GM21515 (cell line): Measurements from ENCODE around the gene BAZ1B.
"Not testable (repeated sequence)": the region's sequence is repeated elsewhere in the genome, so short reads cannot be mapped to it uniquely, and the experiment has no call there.

Source experiments
- ATAC-seq: cut with Tn5 transposase; IDR thresholded peaks from one replicate; pipeline ENCODE4 v1.9.1; 2021; ENCODE audit not compliant: unreplicated experiment

BAZ1B gene

DNA sequence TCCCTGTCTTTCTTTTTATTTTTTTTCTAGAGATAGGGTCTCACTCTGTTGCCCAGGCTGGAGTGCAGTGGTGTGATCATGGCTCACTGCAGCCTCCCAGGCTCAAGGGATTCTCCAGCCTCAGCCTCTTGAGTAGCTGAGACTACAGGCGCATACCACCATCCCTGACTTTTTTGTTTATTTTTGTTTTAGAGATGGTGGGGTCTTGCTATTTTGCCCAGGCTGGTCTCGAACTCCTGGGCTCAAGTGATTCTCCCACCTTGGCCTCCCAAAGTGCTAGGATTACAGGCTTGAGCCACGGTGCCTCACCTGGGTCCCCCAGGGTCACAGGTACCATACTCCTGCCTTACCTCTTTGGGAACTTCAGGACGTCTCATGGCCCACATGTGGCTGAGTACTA is 91.6 kb downstream of the BAZ1B start:
- not testable (repeated sequence) for ATAC-seq

DNA sequence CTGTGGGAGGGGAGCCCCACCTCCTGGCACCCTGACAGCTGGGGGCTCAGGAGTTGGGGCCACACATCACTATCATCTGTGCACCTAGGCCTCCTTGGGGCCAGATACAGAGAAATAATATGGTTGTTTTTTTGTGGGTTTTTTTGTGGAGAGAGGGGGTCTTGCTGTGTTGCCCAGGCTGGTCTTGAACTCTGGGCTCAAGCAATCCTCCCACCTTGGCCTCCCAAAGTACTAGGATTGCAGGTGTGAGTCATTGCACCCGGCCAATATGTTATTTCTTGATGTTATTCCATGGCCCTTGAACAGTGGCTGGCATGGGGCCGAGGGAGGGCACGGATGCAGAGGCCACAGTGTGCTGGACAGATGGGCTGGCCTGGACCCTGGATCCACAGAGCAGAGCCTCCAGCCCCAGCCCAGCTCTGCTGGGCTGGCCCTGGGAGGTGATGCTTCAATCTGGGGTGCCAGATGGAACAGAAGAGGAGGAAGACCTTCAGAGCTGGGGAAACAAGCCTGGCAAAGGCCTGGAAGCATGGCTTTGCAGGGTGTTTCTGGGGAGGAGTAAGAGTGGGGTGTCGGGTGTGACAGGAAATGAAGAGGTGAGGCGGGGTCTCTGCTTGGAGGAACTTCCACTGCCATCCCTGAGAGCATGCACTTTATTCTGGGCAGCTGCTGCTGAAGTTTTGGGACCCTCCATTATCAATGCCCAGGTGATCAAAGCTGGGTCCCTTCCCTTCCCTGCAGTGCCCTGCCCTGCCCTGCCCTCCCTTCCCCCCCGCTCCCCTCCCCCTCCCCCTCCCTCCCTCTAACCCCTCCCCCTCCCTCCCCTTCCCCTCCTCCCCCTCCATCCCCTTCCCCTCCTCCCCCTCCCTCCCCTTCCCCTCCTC is 92.2 kb downstream of the BAZ1B start:
- ATAC-seq: no peak

GRCh38 chr7:73429215-73429614 is 92.9 kb downstream of the BAZ1B start:
- no peak for ATAC-seq

DNA sequence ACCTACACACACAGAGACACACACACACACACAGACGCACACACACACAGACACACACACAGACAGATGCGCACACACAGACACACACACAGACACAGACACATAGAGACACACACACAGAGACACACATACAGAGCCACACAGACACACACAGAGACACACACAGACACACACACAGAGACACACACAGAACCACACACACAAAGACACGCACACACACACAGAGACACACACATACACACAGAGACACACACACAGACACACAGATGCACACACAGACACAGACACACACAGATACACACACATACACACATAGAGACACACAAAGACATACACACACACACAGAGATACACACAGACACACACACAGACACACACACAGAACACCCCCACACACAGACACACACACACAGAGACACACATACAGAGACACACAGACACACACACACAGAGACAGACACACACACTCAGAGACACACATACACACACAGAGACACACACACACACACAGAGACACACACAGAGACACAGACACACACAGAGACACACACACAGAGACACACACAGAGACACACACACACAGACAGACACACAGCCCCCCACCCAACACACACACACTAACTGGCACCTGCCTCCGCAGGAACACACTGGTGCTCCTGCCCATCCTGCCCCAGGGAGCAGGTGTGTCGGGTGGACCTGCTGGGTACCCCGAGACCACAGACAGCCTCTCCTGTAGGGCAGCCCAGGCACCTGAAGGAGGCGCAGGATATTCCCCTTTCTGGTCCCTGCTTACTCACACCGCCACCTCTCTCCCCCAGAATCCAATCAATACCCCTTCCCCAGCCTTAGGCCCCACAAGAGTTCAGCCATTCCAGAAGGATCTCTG is 93.9 kb downstream of the BAZ1B start:
- ATAC-seq: no peak

- no peak for ATAC-seq
These were observed 96.1 kb downstream of the BAZ1B start for GRCh38 chr7:73426016-73426415.

- no peak for ATAC-seq
These were observed 96.6 kb downstream of the BAZ1B start for GRCh38 chr7:73425356-73425983.

GRCh38 chr7:73424489-73424885 is 97.6 kb downstream of the BAZ1B start:
- no peak for ATAC-seq

DNA sequence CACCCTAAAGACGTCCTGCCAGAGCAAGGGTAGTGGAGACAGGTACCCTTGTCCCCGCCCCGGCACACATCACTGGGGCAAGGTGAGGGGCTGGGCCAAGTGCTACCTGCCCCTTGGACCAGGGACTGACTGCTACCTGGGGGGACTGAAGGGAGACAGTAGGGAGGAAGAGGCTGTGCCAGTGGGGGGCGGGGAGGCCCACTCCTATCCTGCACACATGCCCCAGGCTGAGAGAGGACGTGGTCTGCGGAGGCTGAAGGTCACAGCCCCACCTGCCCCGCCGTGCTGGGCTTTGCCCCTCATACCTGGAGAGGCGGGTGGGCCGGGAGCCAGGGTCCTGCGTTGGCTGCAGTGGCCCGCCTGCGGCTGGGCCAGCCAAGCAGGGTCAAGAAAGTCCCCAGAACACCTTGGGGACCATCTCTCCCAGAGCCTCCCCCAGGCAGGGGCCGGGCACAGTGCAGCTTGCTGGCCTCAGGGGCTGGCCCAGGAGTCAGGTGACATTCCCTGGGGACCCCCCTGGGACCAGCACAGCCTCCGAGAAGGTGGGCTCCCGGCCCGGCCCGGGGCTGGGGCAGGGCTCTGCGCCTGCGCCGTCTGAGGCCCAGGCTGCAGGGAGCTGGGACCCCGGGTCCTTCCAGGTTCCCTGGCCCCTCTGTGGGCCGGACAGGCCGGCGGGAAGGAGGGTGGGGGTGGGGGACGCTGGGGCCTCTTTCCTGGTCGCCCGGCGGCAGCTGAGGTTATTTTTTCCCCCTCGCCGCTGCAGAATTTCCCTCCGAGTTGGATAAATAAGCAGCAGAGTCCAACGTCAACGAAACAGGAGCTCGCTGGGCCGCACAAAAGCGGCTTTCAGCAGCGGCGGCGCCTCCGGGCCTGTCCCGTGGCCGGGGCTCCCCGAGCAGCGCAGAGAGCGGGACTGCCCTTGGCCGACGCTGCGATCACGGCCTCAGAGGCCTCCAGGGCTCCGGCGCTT is 98.3 kb downstream of the BAZ1B start:
- no peak for ATAC-seq

DNA sequence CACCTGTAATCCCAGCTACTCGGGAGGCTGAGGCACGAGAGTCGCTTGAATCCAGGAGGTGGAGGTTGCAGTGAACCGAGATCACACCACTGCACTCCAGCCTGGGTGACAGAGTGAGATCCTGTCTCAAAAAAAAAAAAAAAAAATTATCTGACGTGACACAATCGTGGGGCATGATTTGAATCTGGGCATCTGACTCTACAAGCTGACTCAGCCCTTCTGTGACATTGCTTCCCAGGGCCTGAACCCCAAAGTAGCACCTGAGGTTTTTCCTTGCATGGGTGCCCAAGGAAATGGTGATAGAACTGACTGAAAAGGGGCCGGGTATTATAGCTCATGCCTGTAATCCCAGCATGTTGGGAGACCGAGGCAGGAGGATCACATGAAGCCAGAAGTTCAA is 101.5 kb downstream of the BAZ1B start:
- not testable (repeated sequence) for ATAC-seq

- not testable (repeated sequence) for ATAC-seq
These were observed 102.1 kb downstream of the BAZ1B start for GRCh38 chr7:73420016-73420415.

GRCh38 chr7:73418113-73418703 is 103.9 kb downstream of the BAZ1B start:
- ATAC-seq: no peak

- not testable (repeated sequence) for ATAC-seq
These were observed 111.5 kb downstream of the BAZ1B start for GRCh38 chr7:73410541-73411131.

DNA sequence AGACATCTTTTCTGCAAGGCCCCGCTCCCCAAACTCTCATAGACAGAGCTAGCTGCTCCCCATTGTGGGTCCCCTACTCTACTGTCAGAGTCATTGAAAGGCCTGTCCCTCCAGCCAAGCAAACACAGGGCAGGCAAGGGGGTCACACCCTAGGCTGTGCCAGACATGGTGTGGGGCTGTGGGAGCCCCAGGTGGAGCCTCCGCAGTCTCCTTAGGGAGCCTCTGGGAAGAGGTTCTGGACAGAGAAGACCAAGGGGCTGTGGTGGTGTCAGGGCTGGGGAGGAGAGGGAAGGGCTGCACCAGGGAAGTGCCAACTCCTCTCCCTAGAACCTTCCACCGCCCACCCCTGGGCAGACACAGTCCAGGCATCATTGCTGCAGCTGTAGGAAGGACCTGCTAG is 117.2 kb downstream of the BAZ1B start:
- ATAC-seq: not testable (repeated sequence)

DNA sequence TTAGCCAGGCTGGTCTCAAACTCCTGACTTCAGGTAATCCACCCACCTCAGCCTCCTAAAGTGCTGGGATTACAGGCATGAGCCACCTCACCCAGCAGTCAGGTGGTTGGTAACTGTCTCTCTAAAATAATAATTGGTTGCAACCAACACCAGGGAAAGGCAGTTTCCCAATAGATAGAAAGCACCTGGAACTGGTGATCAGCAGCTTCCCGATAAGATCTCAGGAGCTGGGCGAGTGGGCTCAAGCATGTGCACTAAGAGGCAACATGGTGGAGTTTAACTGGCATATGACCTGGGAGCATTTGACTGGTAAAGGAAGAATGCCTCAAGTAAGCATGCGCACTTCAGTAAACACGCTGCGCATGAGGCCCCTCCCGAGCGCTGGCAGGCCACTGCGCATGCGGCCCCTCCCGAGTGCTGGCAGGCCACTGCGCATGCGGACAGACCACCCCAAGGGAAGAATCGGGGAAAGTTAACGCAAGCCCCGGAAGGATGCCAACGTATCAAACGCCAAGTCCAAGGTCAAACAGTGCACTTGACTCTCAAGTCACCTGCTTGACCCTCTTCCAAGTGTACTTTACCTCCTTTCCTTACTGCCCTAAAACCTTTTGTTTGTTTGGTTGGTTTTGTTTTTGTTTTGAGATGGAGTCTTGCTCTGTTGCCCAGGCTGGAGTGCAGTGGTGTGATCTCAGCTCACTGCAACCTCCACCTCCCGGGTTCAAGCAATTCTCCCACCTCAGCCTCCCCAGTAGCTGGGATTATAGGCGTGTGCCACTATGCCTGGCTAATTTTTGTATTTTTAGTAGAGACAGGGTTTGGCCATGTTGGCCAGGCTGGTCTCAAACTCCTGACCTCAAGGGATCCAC is 122.7 kb downstream of the BAZ1B start:
- ATAC-seq: not testable (repeated sequence)

GRCh38 chr7:73397521-73398281 is 124.4 kb downstream of the BAZ1B start:
- no peak for ATAC-seq

GRCh38 chr7:73395538-73396503 is 126.3 kb downstream of the BAZ1B start:
- no peak for ATAC-seq

DNA sequence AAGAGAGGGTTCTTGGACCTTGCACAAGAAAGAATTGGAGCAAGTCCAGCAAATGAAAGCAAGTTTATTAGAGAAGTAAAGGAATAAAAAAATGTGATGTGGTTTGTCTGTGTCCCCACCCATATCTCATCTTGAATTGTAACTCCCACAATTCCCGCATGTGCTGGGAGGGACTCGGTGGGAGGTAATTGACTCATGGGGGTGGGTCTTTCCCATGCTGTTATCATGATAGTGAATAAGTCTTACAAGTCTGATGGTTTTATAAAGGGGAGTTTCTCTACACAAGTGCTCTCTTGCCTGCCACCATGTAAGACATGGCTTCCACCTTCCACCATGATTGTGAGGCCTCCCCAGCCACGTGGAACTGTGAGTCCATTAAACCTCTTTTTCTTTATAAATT is 127.7 kb downstream of the BAZ1B start:
- no peak for ATAC-seq
